Stomach (tissue), 9 donors: ENCODE results near the gene PACC1. TPM values are rescaled to one million over a fixed set of nuclear protein-coding genes. Genes with fewer than 3 reads are reported as not detected.

Experiments used
- DNase-seq, 2 donors: peaks; one replicate each; pipeline versions ENCODE4 v3.0.0 to v3.0.0-alpha.2; 2013 to 2019
- H3K27ac ChIP-seq, 5 donors: fragments of 200-600 bp in 4 of 5; sonication (generic) in 4 of 5; one replicate each; pipeline ENCODE4 v1.5.1; 2013 to 2019; ENCODE audit warnings: mild to moderate bottlenecking in 1 of 5, moderate library complexity in 1 of 5
- H3K27me3 ChIP-seq, 3 donors: fragments of 200-600 bp; sonication (generic); one replicate each; pipeline ENCODE4 v1.5.1; 2017 to 2019; ENCODE audit warnings: mixed run types in 1 of 3
- H3K36me3 ChIP-seq, 4 donors: fragments of 200-600 bp; sonication (generic); 1 replicate in 3 of 4; 2 replicates in 1 of 4; pipeline ENCODE4 v1.5.1; 2016 to 2019
- H3K4me1 ChIP-seq, 4 donors: fragments of 200-600 bp; sonication (generic); one replicate each; pipeline ENCODE4 v1.5.1; 2016 to 2019
- H3K4me3 ChIP-seq, 4 donors: fragments of 200-600 bp; sonication (generic) in 3 of 4; one replicate each; pipeline ENCODE4 v1.5.1; 2016 to 2019; ENCODE audit warnings: mild to moderate bottlenecking in 1 of 4
- H3K9me3 ChIP-seq, 4 donors: fragments of 200-600 bp; sonication (generic); one replicate each; pipeline ENCODE4 v1.5.1; 2016 to 2019
- CTCF ChIP-seq, 7 experiments: fragments of 450-650 bp in 4 of 7; fragments of 200-600 bp in 3 of 7; sonication (generic) in 3 of 7; IDR thresholded peaks; one replicate each; pipeline ENCODE4 v1.5.1; 2016 to 2019; ENCODE audit warnings: antibody characterized with exemption in 7 of 7, control low read depth in 2 of 7, mild to moderate bottlenecking in 1 of 7
- EP300 ChIP-seq: sonication (generic); formaldehyde crosslinking; IDR thresholded peaks from one replicate; pipeline ENCODE4 v1.6.1; 2017; ENCODE audit warnings: antibody characterized with exemption
- POLR2A ChIP-seq, 4 donors: fragments of 450-650 bp; IDR thresholded peaks; one replicate each; pipeline ENCODE4 v1.6.1; 2016; ENCODE audit warnings: antibody characterized with exemption in 4 of 4, control low read depth in 2 of 4, mild to moderate bottlenecking in 1 of 4, moderate library complexity in 1 of 4
- POLR2AphosphoS5 ChIP-seq, 3 donors: sonication (generic); formaldehyde crosslinking; IDR thresholded peaks; one replicate each; pipeline ENCODE4 v1.6.1; 2016; ENCODE audit warnings: antibody characterized with exemption in 3 of 3
- WGBS, 5 donors: extraction: QIAGEN DNeasy Blood & Tissue Kit in 3 of 5; methylation state at CpG; one replicate each; pipeline versions ENCODE4 v1.1.5 to v1.1.7; 2013 to 2018; 5-methylcytosine and 5-hydroxymethylcytosine counted together
- intact Hi-C: fragments of 100-400 bp; cut with DNase I; formaldehyde crosslinking; loops from one replicate; pipeline ENCODE4 v1.15.1; 2023; ENCODE audit warnings: low total_unique reads
- polyA plus RNA-seq, 3 donors: library from polyadenylated mRNA; stranded (reverse); fragments of 200-250 nt; gene quantifications; one replicate each; pipeline ENCODE4 v1.2.3, GENCODE V29; 2013
- total RNA-seq, 5 donors: library from RNA; depleted of rRNA; stranded (reverse); fragments of >200 nt; gene quantifications; one replicate each; pipeline versions ENCODE4 v1.1.0 to v1.2.3, GENCODE V29; 2014 to 2016
- donor health status: healthy with polysubstance abuse.
- donor health status: Bipolar disorder and iron deficiency.
- donor health status: healthy.

PACC1 gene
- total and polyA plus RNA-seq, 8 donors = 0.58 to 6.4 (median 2.0) TPM

GRCh38 chr1:212386029-212386428 lies 28.7 kb downstream of the PACC1 start:
- DNase-seq = no peak
- Histone ChIP-seq H3K9me3 (peaks cover 6 to 12% (median 8%) of the 10 kb centered on the region in 4 donors), H3K4me3 (no peak overlapping the region), H3K27me3 (no peaks in the 10 kb centered on the region), H3K27ac (no peak overlapping the region), H3K36me3 (peaks cover 6 to 55% (median 41%) of the 10 kb centered on the region in 4 donors), H3K4me1 (no peaks in the 10 kb centered on the region)
- TF ChIP-seq POLR2A (IDR thresholded peaks at IDR 0.05) (no peak), EP300 (no peak), POLR2AphosphoS5 (IDR thresholded peaks at IDR 0.05) (no peak), CTCF (IDR thresholded peaks at IDR 0.05) (no peak)
- intact Hi-C loops = no loop called here
- WGBS, 5 donors = 67 to 100% (median 74%) methylated on average over 1 of the region's 1 CpG

DNA sequence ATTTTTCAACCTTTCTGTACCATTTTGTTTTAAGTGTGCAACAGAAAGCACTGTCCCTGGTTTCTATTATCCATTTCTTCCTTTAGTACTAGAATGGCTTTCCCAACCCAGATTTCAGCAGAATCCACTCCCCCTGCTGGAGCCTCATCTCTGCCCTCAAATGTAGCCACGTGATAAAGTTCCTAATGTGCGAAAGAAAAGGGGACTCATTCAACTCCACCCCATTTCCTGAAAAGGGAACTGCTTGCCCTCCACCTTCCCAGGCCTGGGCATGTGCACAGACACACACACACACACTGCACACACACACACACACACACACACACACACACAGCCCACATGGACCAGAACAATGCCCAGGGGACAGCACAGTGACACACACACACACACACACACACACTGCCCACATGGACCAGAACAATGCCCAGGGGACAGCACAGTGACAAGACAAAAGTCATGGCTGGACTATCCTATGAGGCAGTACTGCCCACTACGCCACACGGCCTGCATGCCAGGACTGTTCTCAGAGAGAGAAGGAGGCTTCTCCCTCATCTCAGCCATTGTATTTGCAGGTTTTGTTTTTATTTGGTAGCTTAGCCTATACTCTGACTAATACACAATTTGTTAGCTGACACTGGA lies 33.2 kb downstream of the PACC1 start:
- Histone ChIP-seq H3K27ac (no peak overlapping the region), H3K4me1 (no peaks in the 10 kb centered on the region), H3K9me3 (no peaks in the 10 kb centered on the region), H3K27me3 (no peaks in the 10 kb centered on the region), H3K36me3 (peaks cover 6 to 79% (median 68%) of the 10 kb centered on the region in 4 donors), H3K4me3 (no peak overlapping the region)
- no peak for DNase-seq
- no peak for TF ChIP-seq EP300
- no peak for TF ChIP-seq POLR2A (IDR thresholded peaks at IDR 0.05)
- TF ChIP-seq CTCF (IDR thresholded peaks at IDR 0.05) = no peak
- TF ChIP-seq POLR2AphosphoS5 (IDR thresholded peaks at IDR 0.05) = no peak
- WGBS, 5 donors = 75 to 94% (median 81%) methylated on average over 4 of the region's 4 CpGs
- intact Hi-C loops = no loop called here

- 86 to 100% (median 90%) methylated on average over 2 of the region's 2 CpGs for WGBS, 5 donors
- Histone ChIP-seq H3K9me3 (no peaks in the 10 kb centered on the region), H3K27ac (no peak overlapping the region), H3K4me3 (no peak overlapping the region), H3K4me1 (no peaks in the 10 kb centered on the region), H3K36me3 (peaks cover 0 to 61% (median 51%) of the 10 kb centered on the region in 4 donors), H3K27me3 (no peaks in the 10 kb centered on the region)
- TF ChIP-seq CTCF (IDR thresholded peaks at IDR 0.05) = no peak
- no peak for TF ChIP-seq POLR2AphosphoS5 (IDR thresholded peaks at IDR 0.05)
- no peak for TF ChIP-seq EP300
- no peak for TF ChIP-seq POLR2A (IDR thresholded peaks at IDR 0.05)
- no peak for DNase-seq
- intact Hi-C loops = no loop called here
Observed at GRCh38 chr1:212379366-212379765, 35.3 kb downstream of the PACC1 start.

GRCh38 chr1:212377644-212378043 lies 37.0 kb downstream of the PACC1 start:
- Histone ChIP-seq H3K4me3 (no peak overlapping the region), H3K9me3 (no peaks in the 10 kb centered on the region), H3K27ac (no peak overlapping the region), H3K36me3 (peaks cover 0 to 46% (median 40%) of the 10 kb centered on the region in 4 donors), H3K27me3 (no peaks in the 10 kb centered on the region), H3K4me1 (no peaks in the 10 kb centered on the region)
- DNase-seq = no peak
- 97 to 100% (median 100%) methylated on average over 1 to 3 of the region's 3 CpGs for WGBS, 5 donors
- intact Hi-C loops = no loop called here
- TF ChIP-seq EP300 (no peak), CTCF (IDR thresholded peaks at IDR 0.05) (no peak), POLR2A (IDR thresholded peaks at IDR 0.05) (no peak), POLR2AphosphoS5 (IDR thresholded peaks at IDR 0.05) (no peak)
